Activated naive CD4-positive, alpha-beta T cell treated with anti-CD3 and anti-CD28 coated beads, Interleukin-2, amount 50 U/mL, for 72 hours (primary cell): ENCODE results near the gene MPIG6B. TPM values are rescaled to one million over a fixed set of nuclear protein-coding genes. Genes with fewer than 3 reads are reported as not detected.

ENCODE experiments used
- ATAC-seq, 2 donors: fragments of 150-1000 bp; cut with Tn5 transposase; 2 replicates each; pipeline ENCODE4 v1.10.0; 2021; ENCODE audit warnings: mild to moderate bottlenecking in 2 of 2, moderate library complexity in 2 of 2
- DNase-seq, 2 donors: peaks; one replicate each; pipeline ENCODE4 v3.0.0; 2021 to 2022; ENCODE audit warnings: low spot score in 2 of 2
- H3K27ac Mint-ChIP-seq, 2 donors: one replicate each; pipeline ENCODE4 v1.8.0; 2022; ENCODE audit warnings: mild to moderate bottlenecking in 2 of 2, mixed read lengths in 2 of 2
- H3K36me3 Mint-ChIP-seq, 2 donors: one replicate each; pipeline ENCODE4 v1.8.0; 2022; ENCODE audit warnings: mixed read lengths in 2 of 2
- H3K9me3 Mint-ChIP-seq, 2 donors: one replicate each; pipeline ENCODE4 v1.8.0; 2022; ENCODE audit warnings: mixed read lengths in 2 of 2
- total RNA-seq, 2 donors: library from RNA; stranded (reverse); gene quantifications; one replicate each; pipeline ENCODE4 v1.2.3, GENCODE V29; 2022

Gene MPIG6B
- total RNA-seq, 2 donors from 2014 or later, result not detected

GRCh38 chr6:31765910-31766794 is 43.0 kb downstream of the MPIG6B start:
- H3K36me3 Mint-ChIP-seq, result peaks cover 8 to 11% of the 10 kb centered on the region in 2 donors
- no peak for ATAC-seq
- H3K27ac Mint-ChIP-seq, result no peak overlapping the region
- no peak for DNase-seq
- no peaks in the 10 kb centered on the region for H3K9me3 Mint-ChIP-seq

DNA sequence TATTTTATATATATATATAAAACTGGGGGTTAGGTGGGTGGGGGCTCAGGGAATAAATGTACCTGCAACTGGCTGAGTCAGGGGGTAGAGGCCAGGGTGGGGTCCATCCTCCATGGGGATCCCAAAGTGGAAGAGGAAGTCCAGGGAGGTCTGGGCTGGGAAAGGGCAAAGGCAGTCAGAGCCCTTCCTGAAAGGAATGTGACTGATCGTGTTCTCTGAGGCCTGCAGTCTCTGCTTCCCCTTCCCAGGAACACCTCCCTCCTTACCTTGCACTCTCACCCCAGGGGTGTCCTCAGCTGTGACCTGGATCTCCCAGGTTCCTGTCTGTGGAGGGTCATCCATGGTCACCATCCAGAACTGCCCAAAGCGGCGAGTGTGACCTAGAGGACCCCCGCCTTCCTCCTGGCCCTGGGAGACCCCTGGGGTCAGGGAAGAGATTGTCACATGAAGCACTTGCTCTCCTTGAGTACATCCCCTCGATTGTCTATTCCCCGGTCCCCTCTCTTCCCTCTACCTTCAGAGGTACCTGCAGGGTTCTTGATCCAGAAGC is 44.0 kb downstream of the MPIG6B start:
- no peaks in the 10 kb centered on the region for H3K9me3 Mint-ChIP-seq
- H3K36me3 Mint-ChIP-seq, result peaks cover 5 to 8% of the 10 kb centered on the region in 2 donors
- H3K27ac Mint-ChIP-seq, result no peak overlapping the region
- no peak for ATAC-seq
- no peak for DNase-seq

GRCh38 chr6:31768363-31769257 is 45.4 kb downstream of the MPIG6B start:
- ATAC-seq, result no peak
- DNase-seq, result no peak
- peaks cover 0 to 4% of the 10 kb centered on the region in 2 donors for H3K36me3 Mint-ChIP-seq
- H3K9me3 Mint-ChIP-seq, result no peaks in the 10 kb centered on the region
- H3K27ac Mint-ChIP-seq, result no peak overlapping the region

DNA sequence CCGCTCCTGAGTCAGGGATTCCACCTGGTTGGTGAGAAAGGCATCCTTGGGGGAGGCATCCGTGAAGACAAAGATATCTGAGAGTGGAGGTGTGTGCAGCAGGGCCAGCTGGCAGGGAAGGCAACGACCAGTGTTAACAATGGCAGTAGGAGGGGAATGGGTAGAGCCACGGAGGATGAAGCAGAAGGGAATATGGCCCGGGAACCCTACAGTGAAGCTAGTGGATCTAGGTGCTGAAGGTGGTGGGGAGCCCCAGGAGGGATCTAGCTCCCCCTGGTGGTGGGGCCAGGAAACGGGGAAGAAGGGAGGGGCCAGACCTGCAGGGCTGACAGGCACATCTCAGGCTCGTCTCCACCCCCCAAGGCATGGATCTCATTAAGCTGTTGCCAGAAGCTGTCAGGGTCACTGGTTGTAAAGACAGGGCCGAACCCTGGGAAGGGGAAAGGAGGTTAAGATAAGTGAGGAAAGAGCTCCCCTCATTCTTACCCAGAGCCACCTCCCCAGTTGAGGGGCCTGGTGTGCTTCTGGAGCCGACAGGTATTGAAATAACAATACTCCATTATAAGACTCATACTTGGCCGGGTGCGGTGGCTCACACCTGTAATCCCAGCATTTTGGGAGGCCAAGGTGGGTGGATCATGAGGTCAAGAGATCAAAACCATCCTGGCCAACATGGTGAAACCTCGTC is 46.7 kb downstream of the MPIG6B start:
- no peaks in the 10 kb centered on the region for H3K36me3 Mint-ChIP-seq
- peak; percentile 62 to 85 for ATAC-seq
- H3K27ac Mint-ChIP-seq, result no peak overlapping the region
- no peaks in the 10 kb centered on the region for H3K9me3 Mint-ChIP-seq
- DNase-seq, result peak in 1 of 2 donors; percentile 92

DNA sequence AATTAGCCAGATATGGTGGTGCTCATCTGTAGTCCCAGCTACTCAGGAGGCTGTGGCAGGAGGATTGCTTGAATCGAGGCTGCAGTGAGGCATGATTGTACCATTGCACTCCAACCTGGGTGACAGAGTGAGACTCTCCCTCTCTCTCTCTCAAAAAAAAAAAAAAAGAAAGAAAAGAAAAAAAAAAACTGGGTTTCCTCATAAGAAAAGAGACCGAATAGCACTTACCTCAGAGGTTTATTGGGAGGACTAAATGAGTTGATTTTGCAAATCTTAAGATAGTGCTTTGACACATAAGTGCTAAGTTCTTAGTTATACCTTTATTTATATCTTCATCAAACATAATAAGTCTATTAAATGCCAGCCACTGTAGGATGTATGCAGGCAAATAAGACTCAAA is 47.7 kb downstream of the MPIG6B start:
- DNase-seq (no peak), ATAC-seq (no peak)
- Mint-ChIP-seq H3K9me3 (no peaks in the 10 kb centered on the region), H3K27ac (no peak overlapping the region), H3K36me3 (no peaks in the 10 kb centered on the region)

DNA sequence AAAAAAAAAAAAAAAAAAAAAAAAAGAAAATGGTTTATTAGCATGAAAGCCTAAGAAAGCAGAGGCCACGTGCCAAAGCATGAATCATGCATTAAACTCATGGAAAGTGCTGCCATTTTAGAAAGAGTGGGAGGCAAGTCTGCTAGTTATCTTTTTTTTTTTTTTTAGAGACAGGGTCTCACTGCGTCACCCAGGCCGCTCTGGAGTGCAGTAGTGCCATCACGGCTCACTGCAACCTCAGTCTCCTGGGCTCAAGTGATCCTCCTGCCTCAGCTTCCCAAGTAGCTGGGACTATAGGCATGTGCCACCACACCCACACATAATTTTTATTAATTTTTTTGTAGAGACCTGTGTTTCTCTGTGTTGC is 48.8 kb downstream of the MPIG6B start:
- DNase-seq, result no peak
- ATAC-seq, result peak in 1 of 2 donors; percentile 52
- Mint-ChIP-seq H3K36me3 (no peaks in the 10 kb centered on the region), H3K9me3 (no peaks in the 10 kb centered on the region), H3K27ac (no peak overlapping the region)

DNA sequence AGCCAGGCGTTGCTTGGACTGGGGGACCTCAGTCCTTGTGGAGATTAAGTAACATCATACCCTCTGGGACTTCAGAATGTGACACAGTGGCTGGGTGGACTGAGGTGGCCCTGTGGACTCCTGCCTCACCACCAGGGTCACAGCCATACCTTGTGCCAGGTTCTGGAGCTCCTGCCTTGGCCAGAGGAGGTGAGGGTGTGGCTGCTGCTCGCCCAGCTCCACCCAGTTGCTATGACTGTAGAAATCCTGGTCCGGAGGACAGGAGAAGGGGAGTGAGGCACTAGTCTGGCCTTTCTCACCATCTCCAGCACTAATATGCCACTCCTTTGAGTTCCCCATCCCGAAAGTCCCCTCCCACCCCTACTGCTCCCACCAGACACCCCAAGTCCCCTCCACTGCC is 52.0 kb downstream of the MPIG6B start:
- no peaks in the 10 kb centered on the region for H3K9me3 Mint-ChIP-seq
- H3K27ac Mint-ChIP-seq, result peak overlapping the region in 1 of 2 donors; percentile 63
- DNase-seq (no peak), ATAC-seq (no peak)
- H3K36me3 Mint-ChIP-seq, result no peaks in the 10 kb centered on the region

DNA sequence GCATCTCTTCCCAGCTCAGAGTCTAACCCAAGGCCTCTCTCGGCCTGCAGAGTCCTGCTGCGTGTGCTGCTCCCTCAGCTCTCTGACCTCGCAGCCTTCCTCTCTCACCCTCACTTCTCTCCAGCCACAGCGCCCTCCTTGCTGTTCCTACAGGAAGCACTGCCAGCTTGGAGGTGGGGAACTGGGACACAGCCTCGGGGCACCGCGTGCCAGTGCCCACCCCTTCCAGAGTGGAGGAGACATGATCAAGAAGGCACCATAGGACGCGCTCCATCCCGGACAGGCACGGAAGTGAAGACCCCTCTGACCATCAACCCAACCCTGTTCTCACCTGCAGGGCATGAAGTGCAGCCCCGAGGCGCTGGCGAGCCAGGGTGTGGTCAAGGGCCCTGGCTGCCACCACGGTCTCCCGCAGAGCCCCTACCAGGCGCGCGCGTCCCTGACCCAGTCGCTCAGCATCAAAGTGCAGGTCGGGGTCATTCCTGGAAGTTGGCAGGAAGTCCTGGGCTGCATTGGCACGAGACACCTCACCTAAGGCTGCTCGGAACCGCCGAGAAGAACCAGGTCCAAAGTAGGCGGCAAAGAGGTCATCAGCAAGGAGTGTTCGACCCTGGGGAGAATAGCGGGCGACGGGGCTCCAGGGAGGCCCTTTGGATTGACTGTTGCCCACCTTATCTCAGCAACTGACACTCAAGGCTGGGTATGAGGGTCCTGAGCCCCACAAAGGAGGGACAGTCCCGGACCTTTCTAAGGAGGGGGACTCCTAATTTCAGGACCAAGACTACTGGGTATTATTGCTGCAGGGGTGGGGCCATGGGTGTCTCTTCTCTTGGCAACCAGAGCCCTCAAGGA is 52.7 kb downstream of the MPIG6B start:
- Mint-ChIP-seq H3K9me3 (no peaks in the 10 kb centered on the region), H3K27ac (peak overlapping the region; percentile 29 to 63), H3K36me3 (peaks cover 0 to 1% of the 10 kb centered on the region in 2 donors)
- ATAC-seq (no peak), DNase-seq (no peak)

Other genes with a start within 250 kb of the MPIG6B start
- gene MICB, start 225.2 kb upstream of the MPIG6B start, total RNA-seq, result 10 to 100 TPM; 20.3 to 35.2 TPM
- gene MCCD1, start 194.4 kb upstream of the MPIG6B start, total RNA-seq, result not detected
- 100 to 1,000 TPM; 569 to 658 TPM for gene DDX39B, start 181.4 kb upstream of the MPIG6B start, total RNA-seq
- 1 to 10 TPM; 4.1 to 7.4 TPM for gene ATP6V1G2, start 176.8 kb upstream of the MPIG6B start, total RNA-seq
- 10 to 100 TPM; 19.4 to 39.7 TPM for gene NFKBIL1, start 175.8 kb upstream of the MPIG6B start, total RNA-seq
- 1,000 to 10,000 TPM in 1 of 2 donors, 100 to 1,000 TPM in 1; 266 to 1,366 TPM for gene LTA, start 151.1 kb upstream of the MPIG6B start, total RNA-seq
- 100 to 1,000 TPM in 1 of 2 donors, 10 to 100 TPM in 1; 52.0 to 250 TPM for gene TNF, start 147.8 kb upstream of the MPIG6B start, total RNA-seq
- 100 to 1,000 TPM in 1 of 2 donors, 10 to 100 TPM in 1; 89.3 to 294 TPM for gene LTB, start 140.9 kb upstream of the MPIG6B start, total RNA-seq
- gene LST1, start 137.1 kb upstream of the MPIG6B start, total RNA-seq, result 10 to 100 TPM; 18.2 to 21.6 TPM
- gene NCR3, start 130.4 kb upstream of the MPIG6B start, total RNA-seq, result 10 to 100 TPM; 12.7 to 17.2 TPM
- 100 to 1,000 TPM in 1 of 2 donors, 10 to 100 TPM in 1; 43.9 to 117 TPM for gene AIF1, start 108.1 kb upstream of the MPIG6B start, total RNA-seq
- 100 to 1,000 TPM; 253 to 336 TPM for gene PRRC2A, start 102.7 kb upstream of the MPIG6B start, total RNA-seq
- 100 to 1,000 TPM; 286 to 303 TPM for gene BAG6, start 70.7 kb upstream of the MPIG6B start, total RNA-seq
- 1 to 10 TPM; 2.6 to 2.7 TPM for gene APOM, start 67.5 kb upstream of the MPIG6B start, total RNA-seq
- 10 to 100 TPM; 15.0 to 16.4 TPM for gene C6orf47, start 62.6 kb upstream of the MPIG6B start, total RNA-seq
- gene GPANK1, start 58.4 kb upstream of the MPIG6B start, total RNA-seq, result 10 to 100 TPM; 36.2 to 39.0 TPM
- gene CSNK2B, start 57.3 kb upstream of the MPIG6B start, total RNA-seq, result 100 to 1,000 TPM; 242 to 251 TPM
- 10 to 100 TPM; 23.4 to 26.5 TPM for gene LY6G5B, start 53.4 kb upstream of the MPIG6B start, total RNA-seq
- 1 to 10 TPM; 1.8 to 4.1 TPM for gene LY6G5C, start 42.3 kb upstream of the MPIG6B start, total RNA-seq
- 10 to 100 TPM; 33.1 to 46.8 TPM for gene ABHD16A, start 20.0 kb upstream of the MPIG6B start, total RNA-seq
- gene LY6G6F, start 16.5 kb upstream of the MPIG6B start, total RNA-seq, result not detected
- not detected for gene LY6G6D, start 8.0 kb upstream of the MPIG6B start, total RNA-seq
- gene LY6G6C, start 1.6 kb upstream of the MPIG6B start, total RNA-seq, result not detected
- gene DDAH2, start 5.9 kb downstream of the MPIG6B start, total RNA-seq, result 10 to 100 TPM in 1 of 2 donors, 1 to 10 TPM in 1; 6.7 to 42.6 TPM
- 100 to 1,000 TPM; 440 to 455 TPM for gene CLIC1, start 13.2 kb downstream of the MPIG6B start, total RNA-seq
- gene MSH5, start 16.6 kb downstream of the MPIG6B start, total RNA-seq, result 100 to 1,000 TPM; 116 to 158 TPM
- 10 to 100 TPM; 13.3 to 21.3 TPM for gene SAPCD1, start 39.3 kb downstream of the MPIG6B start, total RNA-seq
- 1 to 10 TPM in 1 of 2 donors, under 1 TPM in 1; 0.68 to 2.6 TPM for gene VWA7, start 54.0 kb downstream of the MPIG6B start, total RNA-seq
- gene VARS1, start 72.4 kb downstream of the MPIG6B start, total RNA-seq, result 100 to 1,000 TPM in 1 of 2 donors, 10 to 100 TPM in 1; 57.7 to 127 TPM
- gene LSM2, start 83.6 kb downstream of the MPIG6B start, total RNA-seq, result 100 to 1,000 TPM; 150 to 173 TPM
- gene HSPA1L, start 91.9 kb downstream of the MPIG6B start, total RNA-seq, result 1 to 10 TPM; 2.3 to 2.8 TPM
- gene HSPA1A, start 92.2 kb downstream of the MPIG6B start, total RNA-seq, result 10 to 100 TPM; 55.1 to 79.8 TPM
- gene HSPA1B, start 104.4 kb downstream of the MPIG6B start, total RNA-seq, result 100 to 1,000 TPM in 1 of 2 donors, 10 to 100 TPM in 1; 53.8 to 171 TPM
- 10 to 100 TPM; 18.6 to 48.8 TPM for gene NEU1, start 139.4 kb downstream of the MPIG6B start, total RNA-seq
- under 1 TPM in 1 of 2 donors, not detected in 1; 0.29 TPM for gene SLC44A4, start 155.6 kb downstream of the MPIG6B start, total RNA-seq
- 10 to 100 TPM; 40.1 to 58.5 TPM for gene EHMT2, start 174.3 kb downstream of the MPIG6B start, total RNA-seq
- 1 to 10 TPM; 1.3 to 2.4 TPM for gene ZBTB12, start 178.7 kb downstream of the MPIG6B start, total RNA-seq
- 1 to 10 TPM in 1 of 2 donors, under 1 TPM in 1; 0.53 to 5.2 TPM for gene C2, start 204.3 kb downstream of the MPIG6B start, total RNA-seq
- 1 to 10 TPM; 1.9 to 3.6 TPM for gene CFB, start 222.7 kb downstream of the MPIG6B start, total RNA-seq
- 10 to 100 TPM; 69.7 to 70.9 TPM for gene NELFE, start 235.6 kb downstream of the MPIG6B start, total RNA-seq
- 100 to 1,000 TPM in 1 of 2 donors, 10 to 100 TPM in 1; 91.8 to 115 TPM for gene SKIC2, start 235.8 kb downstream of the MPIG6B start, total RNA-seq
- 10 to 100 TPM; 16.2 to 18.5 TPM for gene DXO, start 248.8 kb downstream of the MPIG6B start, total RNA-seq